Suppressor macrophage treated with lipopolysaccharide for 1 hour (primary cell): Measurements from ENCODE around the gene UROS.
A peak's percentile ranks its signal among the peaks of the same experiment; 100 is the strongest.

Source experiments
- DNase-seq, 3 donors: peaks; one replicate each; pipeline ENCODE4 v3.0.0-alpha.2; 2020 to 2022

Gene UROS

GRCh38 chr10:125828311-125828710 lies 5.3 kb upstream of the UROS start:
- DNase-seq: no peak

- peak in 1 of 3 donors; percentile 14 for DNase-seq
Observed at GRCh38 chr10:125827133-125827532, 4.1 kb upstream of the UROS start.

- no peak for DNase-seq
Observed at GRCh38 chr10:125824736-125825135, 1.7 kb upstream of the UROS start.

GRCh38 chr10:125823663-125824251 lies 699 bp upstream of the UROS start:
- DNase-seq: peak in 2 of 3 donors; percentile 3 to 12

GRCh38 chr10:125820701-125821100 lies 2.4 kb downstream of the UROS start:
- peak in 1 of 3 donors; percentile 10 for DNase-seq

GRCh38 chr10:125817337-125817946 lies 5.6 kb downstream of the UROS start:
- DNase-seq: no peak

GRCh38 chr10:125816548-125816947 lies 6.5 kb downstream of the UROS start:
- DNase-seq: no peak

GRCh38 chr10:125815764-125816163 lies 7.3 kb downstream of the UROS start:
- DNase-seq: no peak

GRCh38 chr10:125812128-125812750 lies 10.8 kb downstream of the UROS start:
- DNase-seq: no peak

GRCh38 chr10:125811251-125811650 lies 11.8 kb downstream of the UROS start:
- no peak for DNase-seq

- no peak for DNase-seq
Observed at GRCh38 chr10:125808047-125808446, 15.0 kb downstream of the UROS start.

GRCh38 chr10:125802739-125803138 lies 20.3 kb downstream of the UROS start:
- no peak for DNase-seq

GRCh38 chr10:125802131-125802530 lies 20.9 kb downstream of the UROS start:
- no peak for DNase-seq

GRCh38 chr10:125801574-125801973 lies 21.5 kb downstream of the UROS start:
- DNase-seq: no peak

GRCh38 chr10:125799451-125800182 lies 23.4 kb downstream of the UROS start:
- no peak for DNase-seq

- no peak for DNase-seq
Observed at GRCh38 chr10:125797994-125798662, 24.9 kb downstream of the UROS start.

GRCh38 chr10:125797424-125797823 lies 25.6 kb downstream of the UROS start:
- DNase-seq: no peak

- no peak for DNase-seq
Observed at GRCh38 chr10:125795637-125796190, 27.3 kb downstream of the UROS start.

GRCh38 chr10:125795128-125795527 lies 27.9 kb downstream of the UROS start:
- DNase-seq: no peak

- no peak for DNase-seq
Observed at GRCh38 chr10:125792342-125793300, 30.4 kb downstream of the UROS start.

- DNase-seq: no peak
Observed at GRCh38 chr10:125788156-125789034, 34.7 kb downstream of the UROS start.
